ENCODE results near the gene VSTM2L.

The VSTM2L gene

GRCh38 chr20:37901240-37901639, 1.7 kb upstream of the VSTM2L start:
- ATAC-seq (ENCODE audit: insufficient read depth, low read depth) = peak; percentile 33; the same call in 1 of the 3 replicates

GRCh38 chr20:37901654-37902503, 1.0 kb upstream of the VSTM2L start:
- H3K4me2 ChIP-seq (ENCODE audit: insufficient read depth, low read length) = no peak overlapping the region
- H3K9ac ChIP-seq (ENCODE audit: low read depth, low read length) = no peak overlapping the region
- H3K36me3 ChIP-seq (ENCODE audit: insufficient read depth, low read length) = no peaks in the 10 kb centered on the region
- no peaks in the 10 kb centered on the region for H3K27me3 ChIP-seq (ENCODE audit: insufficient read depth, low read length, poor library complexity)
- peak; percentile 72 for ATAC-seq (ENCODE audit: insufficient read depth, low read depth)
- H3K27ac ChIP-seq (ENCODE audit: low read length) = no peak overlapping the region
- H3K79me2 ChIP-seq (ENCODE audit: insufficient read depth, low read length) = no peaks in the 10 kb centered on the region
- no peaks in the 10 kb centered on the region for H3K4me1 ChIP-seq (ENCODE audit: insufficient read depth, low read length)
- H4K20me1 ChIP-seq (ENCODE audit: insufficient read depth, low read length) = peaks cover 35% of the 10 kb centered on the region
- no peak overlapping the region for H3K4me3 ChIP-seq (ENCODE audit: low read depth in 1 of 2, low read length in 2 of 2)
- peak; percentile 51 for DNase-seq
- no peak for TF ChIP-seq EZH2 (IDR thresholded peaks at IDR 0.05; ENCODE audit: borderline replicate concordance, low read depth, low read length, severe bottlenecking)
- TF ChIP-seq, protein P1, sequence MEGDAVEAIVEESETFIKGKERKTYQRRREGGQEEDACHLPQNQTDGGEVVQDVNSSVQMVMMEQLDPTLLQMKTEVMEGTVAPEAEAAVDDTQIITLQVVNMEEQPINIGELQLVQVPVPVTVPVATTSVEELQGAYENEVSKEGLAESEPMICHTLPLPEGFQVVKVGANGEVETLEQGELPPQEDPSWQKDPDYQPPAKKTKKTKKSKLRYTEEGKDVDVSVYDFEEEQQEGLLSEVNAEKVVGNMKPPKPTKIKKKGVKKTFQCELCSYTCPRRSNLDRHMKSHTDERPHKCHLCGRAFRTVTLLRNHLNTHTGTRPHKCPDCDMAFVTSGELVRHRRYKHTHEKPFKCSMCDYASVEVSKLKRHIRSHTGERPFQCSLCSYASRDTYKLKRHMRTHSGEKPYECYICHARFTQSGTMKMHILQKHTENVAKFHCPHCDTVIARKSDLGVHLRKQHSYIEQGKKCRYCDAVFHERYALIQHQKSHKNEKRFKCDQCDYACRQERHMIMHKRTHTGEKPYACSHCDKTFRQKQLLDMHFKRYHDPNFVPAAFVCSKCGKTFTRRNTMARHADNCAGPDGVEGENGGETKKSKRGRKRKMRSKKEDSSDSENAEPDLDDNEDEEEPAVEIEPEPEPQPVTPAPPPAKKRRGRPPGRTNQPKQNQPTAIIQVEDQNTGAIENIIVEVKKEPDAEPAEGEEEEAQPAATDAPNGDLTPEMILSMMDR (IDR thresholded peaks at IDR 0.05; ENCODE audit: borderline replicate concordance, extremely low read depth, low read length, poor library complexity, severe bottlenecking) = peak; percentile 53
- no peaks in the 10 kb centered on the region for H3K9me3 ChIP-seq (ENCODE audit: insufficient read depth, low read length, severe bottlenecking)
- H2AFZ ChIP-seq (ENCODE audit: low read depth, low read length) = no peak overlapping the region

More at GRCh38 chr20:37901240-37901639, 1.7 kb upstream of the VSTM2L start:
- H3K36me3 ChIP-seq (ENCODE audit: insufficient read depth, low read length) = no peaks in the 10 kb centered on the region
- H3K4me2 ChIP-seq (ENCODE audit: insufficient read depth, low read length) = no peak overlapping the region
- no peak overlapping the region for H3K27ac ChIP-seq (ENCODE audit: low read length)
- no peaks in the 10 kb centered on the region for H3K4me1 ChIP-seq (ENCODE audit: insufficient read depth, low read length)
- no peak overlapping the region for H3K9ac ChIP-seq (ENCODE audit: low read depth, low read length)
- peaks cover 35% of the 10 kb centered on the region for H4K20me1 ChIP-seq (ENCODE audit: insufficient read depth, low read length)
- H3K9me3 ChIP-seq (ENCODE audit: insufficient read depth, low read length, severe bottlenecking) = no peaks in the 10 kb centered on the region
- no peaks in the 10 kb centered on the region for H3K79me2 ChIP-seq (ENCODE audit: insufficient read depth, low read length)
- no peak overlapping the region for H2AFZ ChIP-seq (ENCODE audit: low read depth, low read length)
- DNase-seq = peak; percentile 29
- no peak overlapping the region for H3K4me3 ChIP-seq (ENCODE audit: low read depth in 1 of 2, low read length in 2 of 2)
- TF ChIP-seq, protein P1 (IDR thresholded peaks at IDR 0.05; ENCODE audit: borderline replicate concordance, extremely low read depth, low read length, poor library complexity, severe bottlenecking) = no peak
- H3K27me3 ChIP-seq (ENCODE audit: insufficient read depth, low read length, poor library complexity) = no peaks in the 10 kb centered on the region

DNA sequence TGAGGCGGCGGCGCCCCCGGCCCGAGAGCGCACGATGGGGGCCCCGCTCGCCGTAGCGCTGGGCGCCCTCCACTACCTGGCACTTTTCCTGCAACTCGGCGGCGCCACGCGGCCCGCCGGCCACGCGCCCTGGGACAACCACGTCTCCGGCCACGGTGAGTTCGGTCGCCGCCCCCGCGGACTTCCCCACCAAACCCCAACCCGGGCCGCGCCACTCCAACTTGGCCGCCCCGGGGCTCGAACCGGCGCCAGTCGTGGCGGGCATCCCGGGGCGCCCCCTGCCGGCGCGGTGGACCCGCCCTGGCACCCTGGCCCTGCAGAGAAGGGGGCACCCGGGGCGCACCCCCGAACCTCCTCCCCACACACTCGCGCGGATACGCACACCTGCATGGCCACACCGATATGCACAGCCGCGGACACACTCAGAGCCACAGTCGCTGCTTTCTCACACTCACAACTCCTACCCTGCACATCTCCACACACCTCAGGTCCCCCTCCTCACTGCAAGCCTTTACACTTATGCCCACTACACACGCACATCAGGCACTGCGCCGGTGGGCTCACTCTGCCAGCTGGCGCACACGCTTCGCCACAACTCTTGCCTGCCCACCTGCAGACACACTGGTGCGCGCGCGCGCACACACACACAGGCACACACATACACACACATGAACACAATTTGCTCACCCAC, 535 bp downstream of the VSTM2L start:
- H4K20me1 ChIP-seq (ENCODE audit: insufficient read depth, low read length) = peaks cover 35% of the 10 kb centered on the region
- no peaks in the 10 kb centered on the region for H3K9me3 ChIP-seq (ENCODE audit: insufficient read depth, low read length, severe bottlenecking)
- H3K36me3 ChIP-seq (ENCODE audit: insufficient read depth, low read length) = no peaks in the 10 kb centered on the region
- no peak overlapping the region for H3K27ac ChIP-seq (ENCODE audit: low read length)
- DNase-seq = no peak
- H3K4me3 ChIP-seq (ENCODE audit: low read depth in 1 of 2, low read length in 2 of 2) = no peak overlapping the region
- TF ChIP-seq, protein P1 (IDR thresholded peaks at IDR 0.05; ENCODE audit: borderline replicate concordance, extremely low read depth, low read length, poor library complexity, severe bottlenecking) = no peak
- TF ChIP-seq EZH2 (IDR thresholded peaks at IDR 0.05; ENCODE audit: borderline replicate concordance, low read depth, low read length, severe bottlenecking) = no peak
- H3K9ac ChIP-seq (ENCODE audit: low read depth, low read length) = no peak overlapping the region
- no peaks in the 10 kb centered on the region for H3K79me2 ChIP-seq (ENCODE audit: insufficient read depth, low read length)
- H3K4me2 ChIP-seq (ENCODE audit: insufficient read depth, low read length) = no peak overlapping the region
- H2AFZ ChIP-seq (ENCODE audit: low read depth, low read length) = no peak overlapping the region
- ATAC-seq (ENCODE audit: insufficient read depth, low read depth) = no peak
- H3K4me1 ChIP-seq (ENCODE audit: insufficient read depth, low read length) = no peaks in the 10 kb centered on the region
- H3K27me3 ChIP-seq (ENCODE audit: insufficient read depth, low read length, poor library complexity) = no peaks in the 10 kb centered on the region

Measured in DND-41 (cell line).